NCI-H1092 (cell line): ENCODE measurements around the gene NFATC2.
"Not testable (repeated sequence)": the region's sequence is repeated elsewhere in the genome, so short reads cannot be mapped to it uniquely, and the experiment has no call there.

Source experiments
- DNase-seq: peaks from one replicate; lab custom pipeline; 2025; lab: John Stamatoyannopoulos, UW

The NFATC2 gene

GRCh38 chr20:51470499-51470820, 72.1 kb downstream of the NFATC2 start:
- no peak for DNase-seq

GRCh38 chr20:51469578-51470498, 72.7 kb downstream of the NFATC2 start:
- DNase-seq: peak; percentile 34

GRCh38 chr20:51469046-51469445, 73.5 kb downstream of the NFATC2 start:
- DNase-seq: no peak

- DNase-seq: no peak
Measured at GRCh38 chr20:51468636-51469035, 73.9 kb downstream of the NFATC2 start.

- DNase-seq: no peak
Measured at GRCh38 chr20:51467956-51468626, 74.4 kb downstream of the NFATC2 start.

- DNase-seq: no peak
Measured at GRCh38 chr20:51463998-51464397, 78.5 kb downstream of the NFATC2 start.

- no peak for DNase-seq
Measured at GRCh38 chr20:51463560-51463959, 79.0 kb downstream of the NFATC2 start.

GRCh38 chr20:51462566-51463276, 79.8 kb downstream of the NFATC2 start:
- DNase-seq: peak; percentile 48

- not testable (repeated sequence) for DNase-seq
Measured at GRCh38 chr20:51461846-51462245, 80.7 kb downstream of the NFATC2 start.

GRCh38 chr20:51461306-51461705, 81.2 kb downstream of the NFATC2 start:
- peak; percentile 44 for DNase-seq

- DNase-seq: no peak
Measured at GRCh38 chr20:51460569-51461265, 81.8 kb downstream of the NFATC2 start.

- no peak for DNase-seq
Measured at GRCh38 chr20:51460163-51460562, 82.4 kb downstream of the NFATC2 start.

GRCh38 chr20:51458751-51459439, 83.6 kb downstream of the NFATC2 start:
- DNase-seq: no peak

GRCh38 chr20:51457533-51457932, 85.0 kb downstream of the NFATC2 start:
- DNase-seq: no peak

- DNase-seq: peak; percentile 82
Measured at GRCh38 chr20:51456511-51457509, 85.7 kb downstream of the NFATC2 start.

- no peak for DNase-seq
Measured at GRCh38 chr20:51454250-51454865, 88.2 kb downstream of the NFATC2 start.

- no peak for DNase-seq
Measured at GRCh38 chr20:51452734-51453365, 89.7 kb downstream of the NFATC2 start.

GRCh38 chr20:51452091-51452613, 90.4 kb downstream of the NFATC2 start:
- no peak for DNase-seq

- DNase-seq: no peak
Measured at GRCh38 chr20:51451484-51451883, 91.0 kb downstream of the NFATC2 start.
